ENCODE measurements around the gene TTC19.

The TTC19 gene

DNA sequence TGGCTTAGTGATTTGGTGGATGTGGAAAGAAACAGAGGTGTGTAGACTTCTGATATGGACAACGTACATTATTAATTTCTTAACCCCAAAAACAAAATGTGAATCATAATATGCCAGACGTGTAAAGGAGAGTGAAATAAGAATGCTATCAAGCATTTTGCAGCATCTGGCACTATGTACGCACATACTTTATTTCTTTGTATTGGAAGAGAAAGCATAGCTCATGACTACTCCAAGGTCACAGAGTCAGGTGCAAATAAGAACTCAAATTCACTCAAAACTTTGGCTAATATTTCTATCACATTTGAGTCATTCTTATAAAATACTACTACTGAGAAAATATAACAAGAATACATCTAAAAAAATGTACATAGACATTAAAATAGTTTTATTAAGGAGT lies 74.8 kb downstream of the TTC19 start:
- Histone ChIP-seq H3K4me3 (ENCODE audit: severe bottlenecking) (no peak overlapping the region), H3K4me1 (ENCODE audit: insufficient read depth, poor library complexity, severe bottlenecking) (no peaks in the 10 kb centered on the region), H3K36me3 (ENCODE audit: low read depth) (peaks cover 81% of the 10 kb centered on the region), H3K9me3 (ENCODE audit: severe bottlenecking) (no peaks in the 10 kb centered on the region), H3K27me3 (ENCODE audit: insufficient read depth, poor library complexity, severe bottlenecking) (no peaks in the 10 kb centered on the region), H3K27ac (ENCODE audit: poor library complexity, severe bottlenecking) (no peak overlapping the region)
- DNase-seq (ENCODE audit: low spot score) (no peak), ATAC-seq (ENCODE audit: low read depth) (no peak)
- TF ChIP-seq CTCF (IDR thresholded peaks at IDR 0.05; ENCODE audit: poor library complexity, severe bottlenecking), result no peak

GRCh38 chr17:16075949-16076348 lies 76.3 kb downstream of the TTC19 start:
- TF ChIP-seq CTCF (IDR thresholded peaks at IDR 0.05; ENCODE audit: poor library complexity, severe bottlenecking), result no peak
- no peak overlapping the region for H3K4me3 ChIP-seq (ENCODE audit: severe bottlenecking)
- DNase-seq (ENCODE audit: low spot score), result no peak
- no peaks in the 10 kb centered on the region for H3K4me1 ChIP-seq (ENCODE audit: insufficient read depth, poor library complexity, severe bottlenecking)
- H3K36me3 ChIP-seq (ENCODE audit: low read depth), result peaks cover 81% of the 10 kb centered on the region
- H3K9me3 ChIP-seq (ENCODE audit: severe bottlenecking), result no peaks in the 10 kb centered on the region
- ATAC-seq (ENCODE audit: low read depth), result no peak
- no peak overlapping the region for H3K27ac ChIP-seq (ENCODE audit: poor library complexity, severe bottlenecking)
- H3K27me3 ChIP-seq (ENCODE audit: insufficient read depth, poor library complexity, severe bottlenecking), result no peaks in the 10 kb centered on the region
